Stimulated activated CD8-positive, alpha-beta memory T cell treated with anti-CD3 and anti-CD28 coated beads, Interleukin-12 subunit alpha, Interleukin-12 subunit beta, amount 100 ng/mL, for 4 hours (primary cell): ENCODE data around the gene PSMA6.
"Not testable (repeated sequence)": the region's sequence is repeated elsewhere in the genome, so short reads cannot be mapped to it uniquely, and the experiment has no call there.

Source experiments
- DNase-seq: peaks from one replicate; pipeline ENCODE4 v3.0.0-alpha.2; 2020; ENCODE audit warnings: low read depth

Gene PSMA6

DNA sequence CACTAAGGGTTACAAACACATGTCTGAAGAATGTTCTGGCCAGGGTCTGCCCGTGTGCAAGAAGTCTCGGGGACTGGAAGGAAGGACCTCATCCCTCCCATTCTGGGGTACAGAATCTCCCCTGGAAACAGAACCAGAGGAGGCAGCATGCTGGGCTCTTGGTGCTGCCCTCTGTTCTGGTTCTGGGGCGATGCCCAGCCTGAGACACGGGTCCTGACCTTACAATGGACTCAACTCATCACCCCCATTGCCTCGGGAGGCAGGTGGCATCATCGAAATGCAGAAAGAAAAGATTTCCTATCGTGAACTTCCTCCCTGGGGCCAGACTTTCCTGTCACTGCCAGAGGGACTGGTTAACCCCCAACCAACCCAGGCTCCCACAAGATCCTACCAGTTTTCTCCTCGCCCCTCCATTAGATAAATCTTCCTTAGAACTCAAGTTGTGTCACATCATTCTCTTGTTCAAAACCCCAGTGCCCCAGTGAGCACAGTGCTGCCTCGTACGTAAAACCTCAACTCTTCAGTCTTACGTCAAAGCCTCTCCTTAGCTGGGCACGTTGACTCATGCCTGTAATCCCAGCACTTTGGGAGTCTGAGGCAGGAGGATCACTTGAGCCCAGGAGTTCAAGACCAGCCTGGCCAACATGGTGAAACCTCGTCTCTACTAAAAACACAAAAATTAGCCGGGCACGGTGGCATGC, 52.1 kb downstream of the PSMA6 start:
- no peak for DNase-seq

GRCh38 chr14:35346738-35347322, 54.6 kb downstream of the PSMA6 start:
- no peak for DNase-seq

DNA sequence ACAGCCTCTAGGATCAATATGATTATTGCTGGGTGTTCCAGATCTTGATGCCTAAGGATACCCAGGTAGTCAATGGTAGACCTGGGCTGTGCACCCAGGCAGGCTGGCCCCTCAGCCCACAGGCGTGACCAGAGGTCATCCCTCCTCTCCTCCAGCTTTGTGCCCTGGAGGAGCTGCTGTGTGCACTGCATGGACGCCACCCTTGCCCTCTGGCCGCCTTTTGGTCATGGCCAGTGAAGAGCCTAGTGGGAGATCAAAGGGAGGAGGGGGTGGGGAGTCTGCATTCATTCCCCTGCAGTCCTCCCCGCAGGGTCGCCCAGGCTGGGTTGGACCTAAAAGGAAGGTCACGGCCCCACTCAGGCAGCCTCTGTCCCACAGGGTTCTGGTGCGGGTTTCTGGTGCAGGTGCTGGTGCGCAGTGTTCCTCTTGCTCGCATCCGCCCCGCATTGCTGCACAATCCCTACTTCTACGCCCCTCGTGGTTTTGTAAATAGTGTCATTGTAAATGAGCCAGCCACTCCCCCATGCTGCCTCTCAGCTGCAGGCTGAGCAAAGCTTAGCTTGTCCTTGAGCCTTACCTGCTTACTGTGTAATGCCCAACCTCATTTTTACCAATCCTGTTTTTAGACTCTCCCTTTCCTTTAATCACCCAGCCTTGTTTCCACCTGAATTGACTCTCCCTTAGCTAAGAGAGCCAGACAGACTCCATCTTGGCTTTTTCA, 55.3 kb downstream of the PSMA6 start:
- DNase-seq: no peak

DNA sequence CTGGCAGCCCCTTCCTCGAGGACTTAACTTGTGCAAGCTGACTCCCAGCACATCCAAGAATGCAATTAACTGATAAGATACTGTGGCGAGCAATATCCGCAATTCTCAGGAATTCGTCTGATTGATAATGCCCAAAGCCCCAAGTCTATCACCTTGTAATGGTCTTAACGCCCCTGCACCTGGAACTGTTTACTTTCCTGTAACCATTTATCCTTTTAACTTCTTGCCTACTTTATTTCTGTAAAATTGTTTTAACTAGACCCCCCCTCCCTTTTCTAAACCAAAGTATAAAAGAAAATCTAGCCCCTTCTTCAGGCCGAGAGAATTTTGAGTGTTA, 55.8 kb downstream of the PSMA6 start:
- not testable (repeated sequence) for DNase-seq

GRCh38 chr14:35349496-35350365, 57.5 kb downstream of the PSMA6 start:
- DNase-seq: no peak

- DNase-seq: no peak
Observed at GRCh38 chr14:35351497-35351896, 59.3 kb downstream of the PSMA6 start.

DNA sequence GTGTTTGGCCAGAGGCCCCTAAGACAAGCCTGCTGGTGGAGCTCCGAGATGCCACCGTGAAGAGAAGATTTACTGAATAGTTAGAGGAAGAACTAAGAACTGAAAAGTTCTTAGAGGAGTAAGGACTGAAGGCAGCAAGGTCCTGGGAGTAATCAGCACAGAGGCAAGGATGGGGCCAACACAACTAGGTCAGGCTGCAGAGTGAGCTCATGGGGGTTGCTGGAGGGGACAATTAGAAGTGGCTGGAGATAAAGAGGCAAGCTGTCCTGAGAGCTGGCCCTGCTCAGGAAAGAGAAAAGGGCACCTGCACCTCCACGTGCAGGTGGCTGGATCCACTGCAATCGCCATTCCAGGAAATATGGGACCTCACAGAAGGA, 59.7 kb downstream of the PSMA6 start:
- no peak for DNase-seq

DNA sequence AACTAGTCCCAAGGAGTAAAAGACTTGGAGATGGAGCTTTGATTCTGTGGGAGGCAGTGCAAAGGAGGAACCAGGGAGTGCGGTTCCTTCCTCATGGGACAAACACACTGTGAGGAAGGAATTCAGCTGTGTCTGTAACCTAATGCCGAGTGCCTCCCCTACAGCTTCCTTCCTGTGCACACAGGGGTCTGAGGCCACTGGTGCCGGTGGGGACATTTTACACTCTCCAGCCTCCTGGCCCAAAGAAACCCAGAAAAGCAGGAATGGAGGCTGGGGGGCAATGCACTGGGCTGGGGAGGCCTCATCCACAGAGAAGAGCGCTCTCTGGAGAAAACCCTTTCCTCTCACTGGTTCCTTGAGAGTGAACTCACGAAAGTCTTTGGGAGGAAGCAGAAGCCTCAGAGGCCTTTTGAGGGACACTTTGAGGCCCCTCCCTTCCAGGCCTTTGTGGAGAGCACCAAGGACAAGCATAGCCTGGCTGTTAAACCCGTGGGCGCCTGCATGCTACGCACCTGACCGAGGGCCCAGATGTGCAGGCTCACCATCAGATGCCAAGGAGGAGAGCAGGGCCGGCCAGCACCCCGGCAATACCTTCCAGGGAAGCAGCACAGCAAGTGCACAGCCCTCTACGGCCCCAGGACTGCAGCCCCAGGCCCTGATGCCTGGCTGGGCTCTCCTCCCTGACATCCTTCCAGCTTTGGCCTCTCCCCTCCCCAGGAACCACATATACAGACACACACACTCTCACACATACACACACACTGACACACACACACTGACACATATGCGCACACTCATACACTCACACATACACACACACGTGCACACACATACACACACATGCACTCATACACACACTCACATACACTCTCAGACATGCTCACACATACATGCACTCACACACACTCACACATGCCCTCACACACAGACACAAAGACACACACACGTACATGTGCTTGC, 60.4 kb downstream of the PSMA6 start:
- no peak for DNase-seq

DNA sequence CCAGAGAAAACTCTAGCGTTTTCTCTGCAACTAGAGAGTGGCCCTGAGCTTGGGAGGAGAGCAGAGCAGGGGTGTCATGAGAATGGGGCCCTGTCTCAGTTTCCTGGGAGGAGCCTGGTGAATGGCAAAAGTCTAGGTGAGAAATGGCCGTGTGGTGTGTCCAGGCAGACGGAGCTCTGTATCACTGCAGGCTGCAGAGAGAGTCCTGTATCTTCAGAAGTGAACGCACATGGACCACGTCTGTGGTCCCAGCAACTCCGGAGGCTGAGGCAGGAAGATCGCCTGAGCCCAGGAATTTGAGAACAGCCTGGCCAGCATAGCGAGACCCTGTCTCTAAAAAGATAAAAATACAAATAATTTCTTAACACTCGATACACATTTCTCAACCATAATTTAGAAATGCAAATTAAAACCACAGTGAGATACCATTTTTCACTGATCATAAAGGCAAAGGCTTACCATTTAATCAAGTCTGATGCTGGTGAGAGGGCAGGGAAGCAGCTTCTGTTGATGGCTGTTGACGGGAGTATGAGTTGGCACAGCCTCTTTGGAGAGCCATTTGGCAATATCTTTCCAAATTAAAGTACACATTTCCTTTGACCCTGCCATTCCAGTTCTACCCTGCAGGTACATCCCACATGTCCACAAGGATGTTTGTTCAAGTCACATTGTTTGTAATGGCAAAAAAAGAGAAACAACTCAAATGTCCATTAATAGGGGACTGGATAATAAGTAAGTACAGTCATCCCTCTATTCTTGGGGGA, 61.4 kb downstream of the PSMA6 start:
- no peak for DNase-seq

DNA sequence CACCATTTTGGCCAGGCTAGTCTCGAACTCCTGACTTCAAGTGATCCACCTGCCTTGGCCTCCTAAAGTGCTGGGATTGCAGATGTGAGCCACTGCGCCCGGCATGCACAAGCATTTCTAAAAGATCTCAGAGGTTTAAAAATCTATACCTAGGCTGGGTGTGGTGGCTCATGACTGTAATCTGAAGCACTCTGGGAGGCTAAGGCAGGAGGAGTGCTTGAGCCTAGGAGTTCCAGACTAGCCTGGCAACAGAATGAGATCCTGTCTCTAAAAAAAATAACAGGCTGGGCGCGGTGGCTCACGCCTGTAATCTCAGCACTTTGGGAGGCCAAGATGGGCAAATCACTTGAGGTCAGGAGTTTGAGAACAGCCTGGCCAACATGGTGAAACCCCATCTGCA, 63.1 kb downstream of the PSMA6 start:
- not testable (repeated sequence) for DNase-seq

DNA sequence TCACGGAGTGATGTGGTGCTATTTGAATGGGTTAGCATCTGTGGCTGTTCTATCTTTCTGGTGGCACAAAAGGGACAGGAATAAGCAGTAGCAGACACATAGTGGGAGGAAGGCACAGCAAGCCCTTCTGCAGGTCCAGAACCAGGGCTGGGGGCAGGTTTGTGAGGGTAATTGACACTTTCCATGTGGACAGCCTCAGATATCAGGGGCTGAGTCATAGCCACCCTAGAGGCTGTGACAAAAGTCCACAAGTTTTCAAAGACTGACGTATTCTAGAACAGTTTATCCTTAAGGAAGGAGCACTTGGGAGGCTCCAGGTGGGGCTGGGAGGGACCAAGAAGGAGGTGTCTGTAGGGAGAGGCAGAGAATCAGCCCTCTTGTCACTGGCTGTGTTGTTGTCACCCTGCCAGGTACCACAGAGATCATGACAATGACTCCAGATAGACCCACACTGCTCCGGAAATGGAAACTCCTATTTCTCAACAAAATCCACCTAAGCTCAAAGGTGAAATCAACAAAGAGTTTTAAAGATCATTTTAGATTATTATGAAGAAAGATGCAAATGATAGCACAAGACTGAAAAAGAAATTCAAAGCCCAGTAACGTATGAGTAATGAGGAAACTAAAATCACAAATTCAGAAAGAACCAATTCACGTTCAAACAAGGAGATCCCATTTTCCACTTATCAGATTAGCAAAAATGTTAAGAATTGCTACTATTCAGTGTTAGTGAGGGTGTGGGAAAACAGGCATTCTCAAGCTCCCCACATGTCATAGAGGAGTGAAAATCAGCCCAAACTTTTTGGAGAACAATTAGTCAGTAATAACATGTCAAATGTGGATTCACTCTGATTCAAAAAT, 64.0 kb downstream of the PSMA6 start:
- no peak for DNase-seq

- DNase-seq: not testable (repeated sequence)
Observed at GRCh38 chr14:35359655-35360054, 67.5 kb downstream of the PSMA6 start.

- DNase-seq: no peak
Observed at GRCh38 chr14:35361141-35361480, 68.9 kb downstream of the PSMA6 start.

- no peak for DNase-seq
Observed at GRCh38 chr14:35362450-35362849, 70.3 kb downstream of the PSMA6 start.

GRCh38 chr14:35362911-35363374, 70.8 kb downstream of the PSMA6 start:
- DNase-seq: no peak

GRCh38 chr14:35365130-35366055, 73.2 kb downstream of the PSMA6 start:
- DNase-seq: peak; percentile 57

DNA sequence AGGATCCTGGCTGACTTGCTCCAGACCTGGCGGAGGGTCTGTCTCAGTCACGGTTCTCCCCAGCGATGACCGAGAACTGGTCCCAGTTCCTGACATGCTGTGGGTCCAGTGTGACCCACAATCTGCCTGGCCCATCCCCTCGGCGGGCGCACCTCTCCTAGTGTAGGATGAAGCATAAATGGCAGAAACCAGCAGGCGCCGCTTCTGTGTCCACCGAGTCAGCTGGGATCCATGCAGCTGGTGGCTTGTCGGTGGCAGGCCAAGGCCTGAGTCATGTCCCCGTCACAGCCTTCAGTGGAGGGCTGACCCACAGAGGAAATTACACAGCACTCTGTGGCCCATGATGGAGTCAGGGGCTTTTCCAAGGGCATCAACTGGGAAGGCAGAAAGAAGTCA, 73.9 kb downstream of the PSMA6 start:
- DNase-seq: no peak

- no peak for DNase-seq
Observed at GRCh38 chr14:35366521-35366976, 74.4 kb downstream of the PSMA6 start.

GRCh38 chr14:35367056-35367372, 74.8 kb downstream of the PSMA6 start:
- DNase-seq: no peak
